Muscle layer of colon (tissue), 2 donors: ENCODE data around the gene KRT86.
"Not testable (repeated sequence)": the region's sequence is repeated elsewhere in the genome, so short reads cannot be mapped to it uniquely, and the experiment has no call there.

ENCODE experiments used
- H3K27ac ChIP-seq: one replicate; pipeline ENCODE4 v1.7.0; 2013; ENCODE audit warnings: low read depth, mild to moderate bottlenecking, low read length, moderate library complexity
- H3K27me3 ChIP-seq, 2 donors: one replicate each; pipeline ENCODE4 v1.7.0; 2013; ENCODE audit warnings: low read length in 2 of 2, mild to moderate bottlenecking in 2 of 2; ENCODE audit not compliant: insufficient read depth in 2 of 2, control insufficient read depth in 1 of 2
- H3K36me3 ChIP-seq: one replicate; pipeline ENCODE4 v1.7.0; 2013; ENCODE audit warnings: mild to moderate bottlenecking, low read length; ENCODE audit not compliant: insufficient read depth
- H3K4me1 ChIP-seq: one replicate; pipeline ENCODE4 v1.7.0; 2013; ENCODE audit warnings: mild to moderate bottlenecking, low read length; ENCODE audit not compliant: insufficient read depth
- H3K4me3 ChIP-seq, 2 donors: one replicate each; pipeline ENCODE4 v1.7.0; 2013; ENCODE audit warnings: low read length in 2 of 2, low read depth in 1 of 2, mild to moderate bottlenecking in 1 of 2, moderate library complexity in 1 of 2
- H3K9ac ChIP-seq: one replicate; pipeline ENCODE4 v1.7.0; 2013; ENCODE audit warnings: low read length
- H3K9me3 ChIP-seq: one replicate; pipeline ENCODE4 v1.7.0; 2013; ENCODE audit warnings: mild to moderate bottlenecking, low read length
- donor health status: abdominal sarcoma.
- donor health status: Adenocarcinoma of cecum.

Gene KRT86

GRCh38 chr12:52280796-52281560, 6.5 kb downstream of the KRT86 start:
- Histone ChIP-seq H3K4me1 (peaks cover 26% of the 10 kb centered on the region), H3K4me3 (no peak overlapping the region), H3K27me3 (no peaks in the 10 kb centered on the region), H3K9ac (peak overlapping the region; percentile 2), H3K9me3 (no peaks in the 10 kb centered on the region), H3K36me3 (no peaks in the 10 kb centered on the region), H3K27ac (peak overlapping the region; percentile 77)

- H3K4me1 ChIP-seq, result peaks cover 19% of the 10 kb centered on the region
- H3K27me3 ChIP-seq, result no peaks in the 10 kb centered on the region
- H3K36me3 ChIP-seq, result no peaks in the 10 kb centered on the region
- H3K4me3 ChIP-seq, result no peak overlapping the region
- no peak overlapping the region for H3K27ac ChIP-seq
- H3K9ac ChIP-seq, result no peak overlapping the region
- no peaks in the 10 kb centered on the region for H3K9me3 ChIP-seq
Measured at GRCh38 chr12:52284562-52285171, 10.2 kb downstream of the KRT86 start.

- H3K9me3 ChIP-seq, result no peaks in the 10 kb centered on the region
- H3K9ac ChIP-seq, result no peak overlapping the region
- no peaks in the 10 kb centered on the region for H3K36me3 ChIP-seq
- H3K27ac ChIP-seq, result no peak overlapping the region
- H3K27me3 ChIP-seq, result no peaks in the 10 kb centered on the region
- no peak overlapping the region for H3K4me3 ChIP-seq
- peaks cover 13% of the 10 kb centered on the region for H3K4me1 ChIP-seq
Measured at GRCh38 chr12:52285172-52285745, 10.8 kb downstream of the KRT86 start.

GRCh38 chr12:52285851-52286530, 11.5 kb downstream of the KRT86 start:
- Histone ChIP-seq H3K27ac (no peak overlapping the region), H3K9ac (no peak overlapping the region), H3K27me3 (no peaks in the 10 kb centered on the region), H3K36me3 (no peaks in the 10 kb centered on the region), H3K9me3 (no peaks in the 10 kb centered on the region), H3K4me3 (no peak overlapping the region), H3K4me1 (peaks cover 6% of the 10 kb centered on the region)

- H3K36me3 ChIP-seq, H3K27ac ChIP-seq, H3K4me1 ChIP-seq, H3K4me3 ChIP-seq, H3K9me3 ChIP-seq, H3K9ac ChIP-seq, H3K27me3 ChIP-seq: not testable (repeated sequence)
Measured at GRCh38 chr12:52286857-52287785, 12.7 kb downstream of the KRT86 start.

GRCh38 chr12:52287816-52288805, 13.7 kb downstream of the KRT86 start:
- not testable (repeated sequence) for H3K36me3 ChIP-seq, H3K9ac ChIP-seq, H3K4me3 ChIP-seq, H3K4me1 ChIP-seq, H3K27ac ChIP-seq, H3K27me3 ChIP-seq, H3K9me3 ChIP-seq

GRCh38 chr12:52290483-52291134, 16.2 kb downstream of the KRT86 start:
- not testable (repeated sequence) for H3K36me3 ChIP-seq, H3K9me3 ChIP-seq, H3K9ac ChIP-seq, H3K27ac ChIP-seq, H3K4me1 ChIP-seq, H3K27me3 ChIP-seq, H3K4me3 ChIP-seq

- no peak within 1 kb of the TSS for H3K9ac ChIP-seq
- H3K27me3 ChIP-seq, result no peaks in the 10 kb centered on the region
- H3K4me1 ChIP-seq, result no peaks in the 10 kb centered on the region
- H3K36me3 ChIP-seq, result no peaks in the 10 kb centered on the region
- H3K27ac ChIP-seq, result no peak within 1 kb of the TSS
- H3K4me3 ChIP-seq, result no peak within 1 kb of the TSS
- H3K9me3 ChIP-seq, result no peaks in the 10 kb centered on the region
Measured at GRCh38 chr12:52291267-52291935, 17.0 kb downstream of the KRT86 start, which contains the start of gene KRT81. TSS of gene KRT81 (minus strand) at chr12:52291534. CDS start at chr12:52291465, 69 bp downstream.

- Histone ChIP-seq H3K4me3 (no peak overlapping the region), H3K9me3 (no peaks in the 10 kb centered on the region), H3K27me3 (no peaks in the 10 kb centered on the region), H3K36me3 (no peaks in the 10 kb centered on the region), H3K4me1 (no peaks in the 10 kb centered on the region), H3K27ac (no peak overlapping the region), H3K9ac (no peak overlapping the region)
Measured at GRCh38 chr12:52293926-52294325, 19.5 kb downstream of the KRT86 start.
